ENCODE results near the gene CERS6. TPM values are rescaled to one million over a fixed set of nuclear protein-coding genes. Genes with fewer than 3 reads are reported as not detected.
A peak's percentile ranks its signal among the peaks of the same experiment; 100 is the strongest.

Gene CERS6
- total RNA-seq, 2 donors from 2014 or later: 13.7 to 15.8 TPM

GRCh38 chr2:168456521-168457189 is 583 bp downstream of the CERS6 start:
- no peaks in the 10 kb centered on the region for H3K36me3 ChIP-seq
- no peak for DNase-seq (ENCODE audit: low spot score)
- peak; percentile 65 for ATAC-seq (ENCODE audit: insufficient number of reproducible peaks, low FRiP score, low read depth)
- H3K4me1 ChIP-seq (ENCODE audit: control insufficient read depth in 1 of 2, low read depth in 2 of 2): peaks cover 2 to 12% of the 10 kb centered on the region in 2 donors
- H3K9me3 ChIP-seq: no peaks in the 10 kb centered on the region
- H3K27me3 ChIP-seq (replicated peaks; ENCODE audit: insufficient read depth): no peaks in the 10 kb centered on the region
- peak overlapping the region in 1 of 2 donors; percentile 45 for H3K27ac ChIP-seq
- no peak for TF ChIP-seq CTCF (IDR thresholded peaks at IDR 0.05)
- H3K4me3 ChIP-seq: peak overlapping the region; percentile 87

DNA sequence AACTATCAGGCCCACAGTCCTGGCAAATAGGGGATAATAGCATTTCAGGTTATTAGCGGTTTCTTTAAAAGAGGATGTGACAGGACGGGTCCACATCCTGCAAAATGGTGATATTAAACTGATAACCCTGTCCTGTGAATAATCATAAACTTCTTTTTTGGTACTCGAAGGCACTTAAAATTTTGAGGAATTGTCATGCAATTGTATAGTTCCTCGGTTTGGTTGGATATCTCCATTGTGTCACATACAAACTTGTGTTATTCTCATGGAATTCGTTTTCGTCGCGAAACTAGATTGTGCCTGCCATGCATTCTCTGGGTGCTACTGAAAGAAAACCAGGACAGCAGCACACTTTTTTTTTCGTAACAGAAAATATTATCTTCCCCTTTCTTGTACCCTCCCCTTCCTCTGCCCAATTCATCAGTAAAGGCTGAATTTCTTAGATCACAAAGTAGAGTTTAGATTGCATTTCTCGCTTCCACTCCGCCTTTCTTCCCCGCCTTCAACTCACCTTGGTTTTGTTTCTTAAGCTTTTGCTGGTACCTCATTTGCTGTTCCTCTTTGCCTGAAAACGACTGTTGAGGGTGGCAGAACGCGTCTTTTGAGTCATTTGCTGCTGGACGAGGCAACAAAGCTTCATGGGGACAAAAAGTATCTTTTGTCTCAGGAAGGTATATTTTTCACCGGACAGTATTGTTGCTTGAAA is 1.3 kb downstream of the CERS6 start:
- ATAC-seq (ENCODE audit: insufficient number of reproducible peaks, low FRiP score, low read depth) (no peak), DNase-seq (ENCODE audit: low spot score) (no peak)
- no peaks in the 10 kb centered on the region for H3K36me3 ChIP-seq
- peaks cover 2 to 12% of the 10 kb centered on the region in 2 donors for H3K4me1 ChIP-seq (ENCODE audit: control insufficient read depth in 1 of 2, low read depth in 2 of 2)
- no peaks in the 10 kb centered on the region for H3K9me3 ChIP-seq
- no peaks in the 10 kb centered on the region for H3K27me3 ChIP-seq (replicated peaks; ENCODE audit: insufficient read depth)
- peak overlapping the region; percentile 87 for H3K4me3 ChIP-seq
- H3K27ac ChIP-seq: no peak overlapping the region
- no peak for TF ChIP-seq CTCF (IDR thresholded peaks at IDR 0.05)

DNA sequence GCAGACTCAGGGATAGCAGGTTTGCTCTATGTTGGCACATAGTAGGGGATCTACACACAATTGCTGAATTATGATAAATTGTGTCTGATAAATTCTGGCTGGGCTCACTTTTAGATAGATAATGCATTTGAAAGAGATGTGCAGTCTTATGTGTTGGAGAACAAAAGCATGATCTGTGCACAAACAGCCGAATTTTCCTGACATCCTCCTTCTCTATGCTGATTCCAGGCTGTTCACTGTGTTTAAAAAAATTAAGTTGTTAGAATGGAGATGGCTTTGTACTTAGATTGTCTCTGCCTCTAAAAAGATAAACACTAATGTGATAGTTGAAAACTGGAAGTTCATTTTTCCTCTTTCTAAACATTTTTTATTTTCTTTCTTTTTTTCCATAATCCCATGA is 2.1 kb downstream of the CERS6 start:
- H3K4me3 ChIP-seq: peak overlapping the region; percentile 87
- no peak for TF ChIP-seq CTCF (IDR thresholded peaks at IDR 0.05)

DNA sequence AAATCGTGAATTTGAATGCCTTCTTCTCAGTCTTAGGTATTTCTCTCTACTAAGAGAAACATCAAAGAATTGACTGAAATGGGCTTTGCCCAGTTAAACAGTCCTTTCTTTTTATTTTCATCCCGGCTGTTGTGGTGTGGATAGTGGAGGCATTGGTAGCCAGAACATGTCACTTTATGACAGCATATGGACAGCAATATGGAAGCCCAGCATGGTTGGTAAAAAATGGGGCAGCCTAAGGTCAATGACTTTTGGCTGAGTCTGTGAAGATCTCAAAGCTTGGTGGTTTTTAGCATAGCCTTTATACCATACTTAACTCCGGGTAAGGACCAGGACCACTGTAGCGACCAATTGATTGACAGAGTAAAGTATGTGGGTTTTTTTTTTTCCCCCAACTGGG is 3.2 kb downstream of the CERS6 start:
- no peaks in the 10 kb centered on the region for H3K9me3 ChIP-seq
- TF ChIP-seq CTCF (IDR thresholded peaks at IDR 0.05): no peak
- no peak overlapping the region for H3K4me3 ChIP-seq
- peaks cover 2 to 12% of the 10 kb centered on the region in 2 donors for H3K4me1 ChIP-seq (ENCODE audit: control insufficient read depth in 1 of 2, low read depth in 2 of 2)
- DNase-seq (ENCODE audit: low spot score) (no peak), ATAC-seq (ENCODE audit: insufficient number of reproducible peaks, low FRiP score, low read depth) (no peak)
- no peaks in the 10 kb centered on the region for H3K27me3 ChIP-seq (replicated peaks; ENCODE audit: insufficient read depth)
- no peaks in the 10 kb centered on the region for H3K36me3 ChIP-seq
- H3K27ac ChIP-seq: no peak overlapping the region

More for the DNA sequence above, 2.1 kb downstream of the CERS6 start:
- ATAC-seq (ENCODE audit: insufficient number of reproducible peaks, low FRiP score, low read depth) (no peak), DNase-seq (ENCODE audit: low spot score) (no peak)
- no peak overlapping the region for H3K27ac ChIP-seq
- H3K27me3 ChIP-seq (replicated peaks; ENCODE audit: insufficient read depth): no peaks in the 10 kb centered on the region
- H3K4me1 ChIP-seq (ENCODE audit: control insufficient read depth in 1 of 2, low read depth in 2 of 2): peaks cover 2 to 12% of the 10 kb centered on the region in 2 donors
- H3K9me3 ChIP-seq: no peaks in the 10 kb centered on the region
- H3K36me3 ChIP-seq: no peaks in the 10 kb centered on the region

- H3K27me3 ChIP-seq (replicated peaks; ENCODE audit: insufficient read depth): no peaks in the 10 kb centered on the region
- H3K36me3 ChIP-seq: no peaks in the 10 kb centered on the region
- no peak for TF ChIP-seq CTCF (IDR thresholded peaks at IDR 0.05)
- ATAC-seq (ENCODE audit: insufficient number of reproducible peaks, low FRiP score, low read depth): no peak
- H3K4me1 ChIP-seq (ENCODE audit: control insufficient read depth in 1 of 2, low read depth in 2 of 2): peaks cover 2 to 12% of the 10 kb centered on the region in 2 donors
- no peak overlapping the region for H3K4me3 ChIP-seq
- H3K9me3 ChIP-seq: no peaks in the 10 kb centered on the region
- H3K27ac ChIP-seq: no peak overlapping the region
- DNase-seq (ENCODE audit: low spot score): no peak
These were observed 4.5 kb downstream of the CERS6 start for GRCh38 chr2:168460571-168460970.
